Amniotic epithelial cell (primary cell): Measurements from ENCODE around the gene KCNJ5.
"Not testable (repeated sequence)": the region's sequence is repeated elsewhere in the genome, so short reads cannot be mapped to it uniquely, and the experiment has no call there.

Experiments used
- DNase-seq: peaks from one replicate; pipeline ENCODE4 v3.0.0-alpha.2; 2010; ENCODE audit warnings: low read depth

Gene KCNJ5

GRCh38 chr11:128913806-128914205 lies 22.6 kb downstream of the KCNJ5 start:
- DNase-seq: no peak

- no peak for DNase-seq
Observed at GRCh38 chr11:128914216-128915148, 23.3 kb downstream of the KCNJ5 start.

- no peak for DNase-seq
Observed at GRCh38 chr11:128915149-128915521, 24.0 kb downstream of the KCNJ5 start.

- DNase-seq: no peak
Observed at GRCh38 chr11:128916037-128916572, 24.9 kb downstream of the KCNJ5 start.

- no peak for DNase-seq
Observed at GRCh38 chr11:128916681-128917080, 25.5 kb downstream of the KCNJ5 start.

- DNase-seq: no peak
Observed at GRCh38 chr11:128917144-128917724, 26.1 kb downstream of the KCNJ5 start.

GRCh38 chr11:128919216-128919615 lies 28.1 kb downstream of the KCNJ5 start:
- DNase-seq: no peak

- not testable (repeated sequence) for DNase-seq
Observed at GRCh38 chr11:128919635-128920034, 28.5 kb downstream of the KCNJ5 start.

GRCh38 chr11:128920666-128921065 lies 29.5 kb downstream of the KCNJ5 start:
- DNase-seq: no peak

- no peak for DNase-seq
Observed at GRCh38 chr11:128921793-128922192, 30.6 kb downstream of the KCNJ5 start.

- no peak for DNase-seq
Observed at GRCh38 chr11:128924104-128924503, 32.9 kb downstream of the KCNJ5 start.

GRCh38 chr11:128924510-128925249 lies 33.5 kb downstream of the KCNJ5 start:
- no peak for DNase-seq

- no peak for DNase-seq
Observed at GRCh38 chr11:128925250-128925600, 34.1 kb downstream of the KCNJ5 start.

- DNase-seq: no peak
Observed at GRCh38 chr11:128926000-128926399, 34.8 kb downstream of the KCNJ5 start.

GRCh38 chr11:128926437-128927107 lies 35.4 kb downstream of the KCNJ5 start:
- no peak for DNase-seq

GRCh38 chr11:128927108-128927461 lies 35.9 kb downstream of the KCNJ5 start:
- no peak for DNase-seq

- DNase-seq: no peak
Observed at GRCh38 chr11:128927683-128928336, 36.7 kb downstream of the KCNJ5 start.

GRCh38 chr11:128928400-128928799 lies 37.2 kb downstream of the KCNJ5 start:
- DNase-seq: no peak

- no peak for DNase-seq
Observed at GRCh38 chr11:128929468-128929867, 38.3 kb downstream of the KCNJ5 start.

- DNase-seq: peak; percentile 32
Observed at GRCh38 chr11:128929991-128930390, 38.8 kb downstream of the KCNJ5 start.

GRCh38 chr11:128931066-128931465 lies 39.9 kb downstream of the KCNJ5 start:
- no peak for DNase-seq

- DNase-seq: no peak
Observed at GRCh38 chr11:128931668-128932067, 40.5 kb downstream of the KCNJ5 start.
